WTC11 (cell line): ENCODE measurements around the gene NCSTN.

Experiments
- AFF4 ChIP-seq: sonication (generic); formaldehyde crosslinking; IDR thresholded peaks from 2 replicates; pipeline ENCODE4 v1.8.1; 2023; ENCODE audit warnings: mild to moderate bottlenecking, missing genetic modification reagents, borderline replicate concordance
- CTCF ChIP-seq: fragments of 200-600 bp; IDR thresholded peaks from 2 replicates; pipeline ENCODE4 v1.8.0; 2022; ENCODE audit warnings: antibody characterized with exemption

GRCh38 chr1:160402001-160402795, 59.0 kb downstream of the NCSTN start:
- TF ChIP-seq CTCF, result no peak
- no peak for TF ChIP-seq AFF4 (CRISPR knock-in tag)
